ENCODE results near the gene ADAMTSL1.

Gene ADAMTSL1

DNA sequence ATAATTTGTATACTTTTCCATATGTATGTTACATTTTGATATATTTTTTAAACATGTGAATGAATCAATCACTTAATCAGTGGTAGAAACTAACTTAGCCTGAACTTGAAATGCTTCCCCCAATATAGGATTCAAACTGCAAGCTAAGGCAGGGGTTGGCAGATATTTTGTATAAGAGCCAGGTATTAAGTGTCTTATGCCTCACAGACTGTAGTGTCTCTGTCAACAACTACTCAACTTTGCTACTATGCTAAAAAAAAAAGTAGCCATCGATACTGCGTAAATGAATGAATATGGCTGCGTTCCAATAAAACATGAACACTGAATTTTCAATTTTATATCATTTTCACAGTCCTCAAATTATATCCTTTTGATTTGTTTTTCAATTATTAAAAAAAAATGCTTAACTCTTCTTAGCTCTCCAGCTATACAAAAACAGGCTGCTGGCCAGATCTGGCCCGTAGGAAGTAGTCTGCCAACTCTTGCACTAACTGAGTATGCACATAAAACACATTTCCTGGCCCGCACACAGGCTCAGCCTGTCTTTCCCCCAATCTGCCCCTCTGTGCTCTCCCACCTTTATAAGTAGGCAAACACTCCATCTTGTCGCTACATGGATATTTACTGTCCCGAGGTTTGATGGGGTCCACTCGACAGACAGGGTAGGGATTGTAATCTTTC, 467.2 kb downstream of the ADAMTSL1 start:
- DNase-seq (ENCODE audit: low spot score) = no peak

DNA sequence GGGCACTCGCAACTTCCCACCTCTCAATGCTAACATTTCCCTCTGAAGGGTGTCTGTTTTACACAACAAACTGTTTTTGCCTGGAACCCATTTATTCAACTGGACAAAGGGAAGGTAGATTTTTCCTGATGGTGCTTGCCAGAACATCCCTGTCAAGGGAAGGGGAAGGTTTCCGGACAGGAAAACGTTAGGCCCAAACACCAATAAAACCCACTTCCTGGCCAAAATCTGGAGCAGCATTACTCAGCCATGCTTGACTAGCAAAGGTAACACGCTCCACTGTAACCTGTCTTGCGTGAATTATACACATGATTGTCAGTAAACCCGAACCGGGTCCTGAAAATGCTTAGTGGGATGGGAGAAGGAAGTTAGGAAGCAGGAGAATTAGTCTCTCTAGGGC, 468.8 kb downstream of the ADAMTSL1 start:
- DNase-seq (ENCODE audit: low spot score) = no peak

DNA sequence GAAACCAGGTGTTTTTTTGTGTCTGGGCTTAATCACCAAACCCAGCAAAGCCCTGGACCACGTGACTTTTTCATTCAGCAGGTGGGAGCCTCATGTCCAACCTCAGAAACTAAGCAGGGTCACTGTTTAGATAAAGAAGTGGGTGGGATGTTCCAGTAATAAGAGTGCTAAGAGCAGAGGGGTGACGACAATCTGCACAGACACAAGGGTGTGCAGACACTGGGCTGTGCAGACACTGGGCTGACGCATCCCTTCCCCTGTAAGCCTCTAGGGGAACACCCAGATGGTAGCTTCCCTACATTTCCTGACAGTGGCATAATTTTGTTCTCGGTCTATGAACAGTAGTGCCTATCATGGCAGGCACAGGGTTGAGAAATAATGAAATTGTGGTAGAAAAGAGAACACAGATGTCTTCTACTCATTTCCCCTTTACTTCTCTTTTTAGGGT, 474.0 kb downstream of the ADAMTSL1 start:
- DNase-seq (ENCODE audit: low spot score) = no peak

DNA sequence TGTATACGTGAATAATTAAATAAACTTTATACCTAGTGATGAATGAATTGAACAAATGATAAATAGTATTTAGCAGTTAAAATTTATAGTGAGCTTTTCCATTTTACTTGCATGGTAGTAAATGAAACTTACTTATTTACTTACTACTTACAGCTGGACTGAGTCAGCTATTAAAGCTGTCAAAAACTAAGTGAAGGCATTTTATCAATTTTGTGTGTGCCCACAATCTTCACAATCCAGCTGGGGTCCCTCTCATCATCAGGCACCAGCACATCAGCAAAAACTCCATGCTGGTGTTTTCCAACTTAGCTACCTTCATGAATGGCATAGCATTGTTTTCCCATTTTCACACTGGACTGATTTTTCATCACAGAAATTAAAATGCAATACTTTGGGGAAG, 478.0 kb downstream of the ADAMTSL1 start:
- no peak for DNase-seq (ENCODE audit: low spot score)

DNA sequence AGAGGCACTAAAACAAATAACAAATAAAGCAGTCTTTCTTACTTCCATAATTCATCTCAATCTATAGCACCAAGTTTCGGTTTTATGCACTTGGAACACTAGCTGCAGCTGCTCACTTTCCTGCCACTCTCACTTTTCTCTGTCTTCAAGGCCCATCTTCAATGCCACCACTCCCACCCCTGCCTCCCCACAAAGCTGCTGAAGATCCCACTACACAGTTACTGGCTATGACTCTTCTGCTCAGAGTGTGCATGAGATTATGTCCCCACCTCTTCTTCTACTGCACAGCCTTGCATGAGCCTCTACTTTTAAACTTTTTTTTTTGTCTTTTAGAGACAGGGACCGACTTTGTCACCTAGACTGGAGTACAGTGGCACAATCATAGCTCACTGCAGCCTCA, 481.7 kb downstream of the ADAMTSL1 start:
- no peak for DNase-seq (ENCODE audit: low spot score)

All from NAMALWA (cell line).